ENCODE results near the gene ARID1B.

The ARID1B gene

GRCh38 chr6:156857573-156857972 lies 80.4 kb downstream of the ARID1B start:
- no peak for DNase-seq

- DNase-seq = no peak
These were observed 82.5 kb downstream of the ARID1B start for GRCh38 chr6:156859686-156860085.

GRCh38 chr6:156862711-156863110 lies 85.5 kb downstream of the ARID1B start:
- no peak for DNase-seq

- DNase-seq = no peak
These were observed 86.3 kb downstream of the ARID1B start for GRCh38 chr6:156863504-156863903.

- DNase-seq = no peak
These were observed 87.4 kb downstream of the ARID1B start for GRCh38 chr6:156864557-156864956.

- no peak for DNase-seq
These were observed 87.9 kb downstream of the ARID1B start for GRCh38 chr6:156865019-156865629.

GRCh38 chr6:156866220-156867015 lies 89.2 kb downstream of the ARID1B start:
- DNase-seq = no peak

- DNase-seq = no peak
These were observed 89.9 kb downstream of the ARID1B start for GRCh38 chr6:156867121-156867520.

- no peak for DNase-seq
These were observed 91.2 kb downstream of the ARID1B start for GRCh38 chr6:156868385-156868784.

- DNase-seq = no peak
These were observed 92.8 kb downstream of the ARID1B start for GRCh38 chr6:156869980-156870398.

GRCh38 chr6:156870924-156871539 lies 93.9 kb downstream of the ARID1B start:
- no peak for DNase-seq

GRCh38 chr6:156872903-156873302 lies 95.7 kb downstream of the ARID1B start:
- no peak for DNase-seq

GRCh38 chr6:156873654-156874380 lies 96.6 kb downstream of the ARID1B start:
- DNase-seq = no peak

- DNase-seq = no peak
These were observed 97.9 kb downstream of the ARID1B start for GRCh38 chr6:156875062-156875461.

GRCh38 chr6:156876302-156876701 lies 99.1 kb downstream of the ARID1B start:
- peak; percentile 26 for DNase-seq

GRCh38 chr6:156877126-156877863 lies 100.1 kb downstream of the ARID1B start:
- no peak for DNase-seq

- no peak for DNase-seq
These were observed 101.5 kb downstream of the ARID1B start for GRCh38 chr6:156878681-156879080.

GRCh38 chr6:156879186-156879585 lies 102.0 kb downstream of the ARID1B start:
- DNase-seq = no peak

GRCh38 chr6:156879591-156879990 lies 102.4 kb downstream of the ARID1B start:
- DNase-seq = no peak

GRCh38 chr6:156880913-156881312 lies 103.7 kb downstream of the ARID1B start:
- DNase-seq = peak; percentile 36

GRCh38 chr6:156881687-156882629 lies 104.8 kb downstream of the ARID1B start:
- DNase-seq = no peak
